ENCODE results near the gene MAPK4.

The MAPK4 gene

GRCh38 chr18:50626317-50626716, 66.4 kb downstream of the MAPK4 start:
- Histone ChIP-seq H3K4me3 (replicated peaks; ENCODE audit: insufficient read depth, low read length) (no peak overlapping the region), H3K27ac (replicated peaks) (no peak overlapping the region), H3K27me3 (ENCODE audit: insufficient read depth, poor library complexity, severe bottlenecking) (peaks cover 32% of the 10 kb centered on the region)
- TF ChIP-seq POLR2AphosphoS5 (IDR thresholded peaks at IDR 0.05; ENCODE audit: low read depth) (no peak), CTCF (IDR thresholded peaks at IDR 0.05; ENCODE audit: insufficient read depth, low read length) (no peak), GABPA (IDR thresholded peaks at IDR 0.05; ENCODE audit: low read depth) (no peak), REST (IDR thresholded peaks at IDR 0.05; ENCODE audit: insufficient replicate concordance, low read depth) (no peak), SPI1 (IDR thresholded peaks at IDR 0.05; ENCODE audit: borderline replicate concordance, low read depth) (no peak)
- DNase-seq (ENCODE audit: low read depth in 1 of 2, low spot score in 1 of 2), result no peak

- DNase-seq (ENCODE audit: low read depth in 1 of 2, low spot score in 1 of 2), result no peak
- H3K4me3 ChIP-seq (replicated peaks; ENCODE audit: insufficient read depth, low read length), result no peak overlapping the region
- H3K27ac ChIP-seq (replicated peaks), result no peak overlapping the region
- peaks cover 17% of the 10 kb centered on the region for H3K27me3 ChIP-seq (ENCODE audit: insufficient read depth, poor library complexity, severe bottlenecking)
- TF ChIP-seq SPI1 (IDR thresholded peaks at IDR 0.05; ENCODE audit: borderline replicate concordance, low read depth), result no peak
- TF ChIP-seq REST (IDR thresholded peaks at IDR 0.05; ENCODE audit: insufficient replicate concordance, low read depth), result no peak
- no peak for TF ChIP-seq CTCF (IDR thresholded peaks at IDR 0.05; ENCODE audit: insufficient read depth, low read length)
- no peak for TF ChIP-seq GABPA (IDR thresholded peaks at IDR 0.05; ENCODE audit: low read depth)
- TF ChIP-seq POLR2AphosphoS5 (IDR thresholded peaks at IDR 0.05; ENCODE audit: low read depth), result no peak
Measured at GRCh38 chr18:50627594-50628532, 68.0 kb downstream of the MAPK4 start.

- TF ChIP-seq SPI1 (IDR thresholded peaks at IDR 0.05; ENCODE audit: borderline replicate concordance, low read depth), result no peak
- TF ChIP-seq POLR2AphosphoS5 (IDR thresholded peaks at IDR 0.05; ENCODE audit: low read depth), result no peak
- TF ChIP-seq GABPA (IDR thresholded peaks at IDR 0.05; ENCODE audit: low read depth), result no peak
- no peak for TF ChIP-seq CTCF (IDR thresholded peaks at IDR 0.05; ENCODE audit: insufficient read depth, low read length)
- no peak for TF ChIP-seq REST (IDR thresholded peaks at IDR 0.05; ENCODE audit: insufficient replicate concordance, low read depth)
- H3K27me3 ChIP-seq (ENCODE audit: insufficient read depth, poor library complexity, severe bottlenecking), result peaks cover 12% of the 10 kb centered on the region
- no peak overlapping the region for H3K27ac ChIP-seq (replicated peaks)
- DNase-seq (ENCODE audit: low read depth in 1 of 2, low spot score in 1 of 2), result no peak
- no peak overlapping the region for H3K4me3 ChIP-seq (replicated peaks; ENCODE audit: insufficient read depth, low read length)
Measured at GRCh38 chr18:50628533-50628905, 68.6 kb downstream of the MAPK4 start.
